HG03571 (cell line): ENCODE results near the gene SLC39A9.
"Not testable (repeated sequence)": the region's sequence is repeated elsewhere in the genome, so short reads cannot be mapped to it uniquely, and the experiment has no call there.

ENCODE experiments used
- ATAC-seq: cut with Tn5 transposase; IDR thresholded peaks from one replicate; pipeline ENCODE4 v1.9.1; 2021; ENCODE audit not compliant: unreplicated experiment

The SLC39A9 gene

DNA sequence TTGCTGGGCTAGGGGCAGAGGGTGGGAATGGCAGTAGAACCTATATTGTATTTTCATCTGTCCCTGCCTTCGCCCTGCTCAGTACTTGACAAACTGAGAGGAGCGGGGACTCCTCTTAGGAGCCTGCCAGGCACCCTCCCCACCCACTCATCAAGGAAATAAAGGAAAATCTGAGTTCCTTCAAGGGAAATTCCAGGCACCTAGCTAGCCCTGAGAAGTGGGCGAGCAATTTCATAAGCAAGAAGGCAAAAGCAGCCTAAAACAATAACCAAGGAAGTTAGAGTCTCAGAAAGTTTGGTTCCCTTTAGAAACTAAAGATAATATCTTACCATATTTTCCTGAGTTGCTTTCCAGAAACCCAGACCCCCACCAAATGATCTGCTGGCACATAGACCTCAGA lies 75.5 kb downstream of the SLC39A9 start:
- no peak for ATAC-seq

DNA sequence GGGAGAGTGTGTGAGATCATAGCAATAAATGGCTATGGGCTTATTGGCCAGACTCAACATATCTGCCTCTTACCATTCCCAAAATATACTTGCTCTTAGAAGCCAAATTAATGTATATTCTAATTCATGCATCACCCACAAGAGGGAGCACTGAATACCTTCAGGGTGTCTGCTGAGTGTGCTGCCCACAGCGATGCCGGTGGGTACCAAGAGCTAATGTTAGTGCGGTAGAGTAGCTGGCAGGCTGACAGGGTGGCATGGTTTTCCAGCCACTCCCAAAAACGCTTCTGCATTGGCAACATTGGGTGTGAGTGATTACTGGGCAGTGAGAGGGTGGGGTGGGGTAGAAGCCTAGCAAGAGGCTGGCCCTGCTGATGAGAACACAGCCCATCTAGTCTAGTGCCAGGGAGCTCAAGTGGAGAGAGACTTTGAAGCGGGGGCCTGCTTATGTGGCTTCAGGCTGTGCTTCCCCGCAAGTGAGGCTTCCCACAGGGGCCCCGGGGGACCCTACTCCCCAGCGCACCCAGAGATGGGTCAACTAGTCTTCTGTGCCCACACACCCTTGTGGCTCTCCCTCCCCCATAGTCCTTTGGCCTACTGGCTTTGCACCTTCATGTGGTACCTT lies 76.8 kb downstream of the SLC39A9 start:
- ATAC-seq = no peak

DNA sequence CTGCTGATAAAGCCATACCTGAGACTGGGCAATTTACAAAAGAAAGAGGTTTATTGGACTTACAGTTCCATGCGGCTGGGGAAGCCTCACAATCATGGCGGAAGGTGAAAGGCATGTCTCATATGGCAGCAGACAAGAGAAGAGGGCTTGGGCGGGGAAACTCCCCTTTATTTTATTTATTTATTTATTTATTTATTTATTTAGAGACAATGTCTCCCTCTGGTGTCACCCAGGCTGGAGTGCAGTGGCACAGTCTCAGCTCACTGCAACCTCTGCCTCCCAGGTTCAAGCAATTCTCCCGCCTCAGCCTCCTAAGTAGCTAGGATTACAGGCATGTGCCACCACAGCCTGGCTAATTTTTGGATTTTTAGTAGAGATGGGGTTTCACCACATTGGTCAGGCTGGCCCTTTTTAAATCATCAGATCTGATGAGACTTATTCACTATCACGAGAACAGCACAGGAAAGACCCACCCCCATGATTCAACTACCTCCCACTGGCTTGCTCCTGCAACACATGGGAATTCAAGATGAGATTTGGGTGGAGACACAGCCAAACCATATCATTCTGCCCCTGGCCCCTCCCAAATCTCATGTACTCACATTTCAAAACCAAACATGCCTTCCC lies 78.4 kb downstream of the SLC39A9 start:
- ATAC-seq = not testable (repeated sequence)

DNA sequence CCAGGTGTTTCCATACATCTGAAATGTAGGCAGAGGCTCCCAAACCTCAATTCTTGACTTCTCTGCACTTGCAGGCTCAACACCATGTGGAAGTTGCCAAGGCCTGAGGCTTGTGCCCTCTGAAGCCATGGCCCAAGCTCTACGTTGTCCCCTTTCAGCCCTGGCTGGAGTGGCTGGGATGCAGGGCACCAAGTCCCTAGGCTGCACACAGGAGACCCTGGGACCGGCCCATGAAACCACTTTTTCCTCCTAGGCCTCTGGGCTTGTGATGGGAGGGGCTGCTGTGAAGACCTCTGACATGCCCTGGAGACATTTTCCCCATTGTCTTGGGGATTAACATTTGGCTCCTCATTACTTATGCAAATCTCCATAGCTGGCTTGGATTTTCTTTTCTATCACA lies 79.6 kb downstream of the SLC39A9 start:
- ATAC-seq = not testable (repeated sequence)

DNA sequence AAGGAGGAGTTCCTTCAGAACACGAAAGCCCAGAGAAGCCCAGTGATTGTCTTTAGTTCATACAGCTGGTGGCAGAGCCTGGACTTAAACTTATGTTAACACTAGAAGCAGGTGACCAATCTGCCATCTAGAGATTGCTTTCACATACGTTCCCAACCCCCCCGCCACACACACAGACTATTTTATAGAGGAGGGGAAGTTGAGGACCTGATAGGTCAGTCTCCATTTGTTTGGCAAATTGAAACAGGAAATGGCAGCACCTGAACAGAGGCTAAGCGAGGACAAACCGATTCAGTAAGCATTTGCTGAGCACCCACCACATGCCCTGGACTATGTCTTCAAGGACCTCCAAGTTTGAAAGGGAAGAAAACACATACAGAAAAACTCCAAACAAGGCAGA lies 81.2 kb downstream of the SLC39A9 start:
- no peak for ATAC-seq

DNA sequence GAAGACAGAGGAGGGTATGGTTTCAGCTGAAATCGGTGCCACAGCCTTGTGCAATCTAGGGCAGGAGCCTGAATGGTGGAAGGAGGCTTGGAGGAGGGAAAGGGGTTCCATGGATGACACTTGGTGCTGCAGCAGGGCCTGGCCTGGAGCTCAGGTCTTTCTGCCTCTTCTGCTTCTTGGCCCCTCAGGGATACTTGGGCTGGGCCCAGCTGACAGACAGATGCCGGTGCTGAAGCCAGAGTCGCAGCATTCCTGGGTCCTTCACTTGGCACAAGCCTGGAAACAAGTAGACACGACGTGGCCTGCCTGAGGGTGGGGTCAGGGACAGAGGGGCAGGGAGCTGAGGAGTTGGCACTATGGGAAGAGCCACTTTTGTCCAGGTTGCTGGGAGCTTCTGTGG lies 81.6 kb downstream of the SLC39A9 start:
- ATAC-seq = no peak

DNA sequence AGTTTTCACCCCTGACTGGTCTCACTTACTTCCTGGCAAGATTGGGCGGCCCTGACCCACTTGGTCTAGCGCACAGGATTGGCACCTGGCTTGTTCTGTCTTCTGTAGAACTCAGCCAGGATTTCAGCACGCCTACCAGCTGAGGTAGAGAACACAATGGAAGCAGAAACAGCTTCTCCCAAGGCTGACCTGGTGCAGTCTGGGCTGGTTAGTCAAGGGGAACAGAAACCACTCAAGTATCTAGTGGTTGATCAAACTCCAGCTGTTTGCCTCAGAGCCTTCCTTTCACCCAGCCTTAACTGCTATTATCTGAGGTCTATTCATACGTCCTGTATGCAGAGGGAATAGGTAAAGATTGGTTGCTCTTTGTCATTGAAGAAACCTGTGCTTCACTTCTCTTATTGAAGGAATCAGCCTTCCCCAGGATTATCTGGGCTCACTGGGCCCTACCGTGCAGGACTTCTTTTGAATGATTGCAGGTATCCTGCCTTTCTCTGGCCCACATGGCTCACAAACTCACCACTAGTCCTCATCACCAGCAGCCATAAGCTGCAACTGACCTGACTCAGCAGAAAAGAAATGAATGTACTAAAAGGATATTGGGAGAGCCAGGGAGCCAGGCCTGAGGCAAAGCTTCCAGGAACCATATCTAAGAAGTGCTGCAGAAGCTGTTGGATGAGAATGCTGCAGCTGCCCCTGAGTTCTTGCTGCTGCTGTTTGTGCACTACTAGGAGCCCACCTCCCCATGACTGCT lies 83.5 kb downstream of the SLC39A9 start:
- ATAC-seq = peak; percentile 85

DNA sequence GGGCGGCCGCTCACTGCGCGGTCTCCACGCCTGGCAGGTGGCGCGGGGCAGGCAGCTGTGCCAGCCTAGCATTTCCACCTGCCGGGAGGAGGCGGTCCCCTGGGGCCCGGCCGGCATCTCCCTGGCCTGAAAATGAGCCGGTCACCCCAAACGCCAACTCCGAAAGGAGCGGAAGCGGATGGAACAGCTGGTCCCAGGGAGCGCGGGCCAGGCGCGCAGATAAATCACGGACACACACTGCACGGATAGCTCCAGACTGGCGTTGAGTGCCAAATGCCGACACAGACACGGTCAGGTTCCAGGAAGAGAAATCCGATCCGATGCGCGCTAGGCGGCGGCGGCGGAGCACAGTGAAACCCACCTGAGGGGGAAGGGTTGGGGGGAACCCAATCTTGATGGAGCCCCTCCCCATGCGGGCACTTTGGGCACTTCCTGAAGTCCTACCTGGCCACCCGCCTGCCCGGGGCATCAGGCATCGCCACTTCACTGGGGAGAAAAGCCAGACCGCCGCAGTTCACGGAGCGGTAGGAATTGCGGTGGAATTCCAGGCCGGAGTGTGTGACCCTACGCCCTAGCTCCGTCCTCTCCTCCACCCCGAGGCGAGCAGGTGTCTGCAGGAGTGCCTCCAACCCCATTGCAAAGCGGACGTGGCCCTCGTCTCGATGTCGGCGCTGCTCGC lies 85.4 kb downstream of the SLC39A9 start:
- ATAC-seq = no peak

DNA sequence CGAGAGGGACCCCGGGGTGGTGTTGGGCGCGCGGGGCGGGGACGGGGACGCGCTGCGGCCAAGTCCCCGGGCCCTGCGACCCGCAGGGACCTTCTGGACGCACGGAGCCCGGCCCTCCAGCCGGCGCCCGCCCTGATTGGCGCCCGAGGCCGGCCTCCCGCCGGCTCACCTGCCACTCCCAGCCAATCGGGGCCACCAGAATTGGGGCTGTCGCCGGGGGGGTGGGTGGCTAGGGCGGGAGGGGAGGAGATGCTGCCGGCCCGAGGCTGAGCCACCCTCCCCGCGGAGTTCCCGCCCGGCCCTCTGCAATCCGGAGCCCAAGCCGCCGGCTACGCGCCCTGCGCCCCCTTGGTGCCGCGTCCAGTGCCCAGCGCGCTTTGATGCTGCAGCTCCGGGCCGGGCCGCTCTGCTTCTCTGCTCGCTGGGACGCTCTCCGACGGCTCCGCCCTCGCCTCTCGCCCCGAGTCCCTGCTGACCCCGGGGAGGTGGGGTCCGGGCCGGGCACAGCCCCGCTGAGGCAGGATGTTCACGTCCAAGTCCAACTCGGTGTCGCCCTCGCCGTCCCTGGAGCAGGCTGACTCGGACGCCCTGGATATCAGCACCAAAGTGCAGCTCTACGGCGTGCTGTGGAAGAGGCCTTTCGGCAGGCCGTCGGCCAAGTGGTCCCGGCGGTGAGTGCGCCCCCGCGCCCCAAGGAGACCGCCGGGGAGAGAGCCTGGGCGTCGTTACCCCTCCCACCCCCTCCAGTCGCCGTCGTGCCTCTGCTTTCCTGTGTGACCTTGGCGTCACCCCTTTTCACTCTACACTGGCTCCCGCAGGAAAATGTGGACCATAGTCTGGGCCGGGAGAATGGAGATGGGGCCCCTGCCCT lies 86.2 kb downstream of the SLC39A9 start, which contains the start of gene PLEKHD1:
Gene PLEKHD1, plus strand, starts transcription at position 285 of the 871 bp plus-strand sequence. Its CDS starts 238 bp downstream, at position 523.
- no peak for ATAC-seq

DNA sequence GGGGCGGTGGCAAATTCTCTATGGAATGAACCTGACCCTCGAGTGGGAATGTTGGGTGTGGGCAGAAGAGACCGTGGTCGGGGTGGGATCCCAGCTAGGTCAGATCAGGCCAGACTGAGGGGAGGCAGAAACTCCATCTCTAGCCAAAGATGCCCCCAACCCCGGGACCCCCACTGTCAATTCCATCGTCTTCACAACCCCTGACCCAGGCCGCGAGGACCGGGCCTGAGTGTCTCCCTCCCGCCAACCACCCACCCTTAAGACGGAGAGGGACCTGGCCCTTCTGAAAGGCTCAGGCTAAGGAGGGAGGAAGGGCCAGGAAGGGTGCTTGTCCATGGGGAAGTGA lies 86.8 kb downstream of the SLC39A9 start:
- no peak for ATAC-seq

DNA sequence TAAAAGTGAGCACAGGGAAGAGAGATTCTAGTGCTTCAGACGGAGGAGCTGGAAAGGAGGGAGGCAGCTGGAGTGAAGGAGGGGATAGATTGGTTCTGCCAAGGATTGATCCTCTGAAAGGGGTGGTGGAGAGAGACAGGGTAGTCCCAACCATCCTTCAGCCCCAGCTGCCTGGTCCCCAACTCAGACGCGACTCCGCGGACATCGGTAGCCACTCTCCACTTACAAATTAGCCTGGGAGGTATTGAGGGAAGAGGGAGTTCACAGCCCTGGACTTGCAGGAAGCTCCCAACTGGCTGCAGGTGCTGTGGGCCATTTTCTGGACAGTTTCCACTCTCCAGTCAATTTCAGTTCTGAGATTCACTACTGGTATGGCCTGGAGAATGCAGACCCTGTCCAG lies 87.2 kb downstream of the SLC39A9 start:
- no peak for ATAC-seq

DNA sequence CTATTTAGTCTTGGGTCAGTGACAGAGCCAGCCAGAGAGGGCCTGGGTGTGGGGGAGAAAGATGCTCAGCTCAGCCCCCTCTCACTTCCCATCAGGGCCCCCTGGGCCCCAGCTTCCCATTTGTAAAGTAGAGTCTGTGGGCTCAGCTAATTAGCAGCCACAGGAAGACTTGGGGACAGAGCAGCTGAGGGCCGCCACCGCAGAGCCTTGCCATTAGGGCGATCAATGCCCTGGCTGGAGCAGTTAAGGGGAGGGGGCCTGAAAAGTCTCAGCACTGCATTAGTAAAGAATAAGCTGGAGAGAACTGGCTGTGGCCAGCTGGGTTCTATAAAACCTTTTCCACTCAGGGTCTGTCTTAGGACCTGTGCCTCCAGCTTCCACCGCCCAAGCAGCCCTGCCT lies 88.7 kb downstream of the SLC39A9 start:
- ATAC-seq = no peak

DNA sequence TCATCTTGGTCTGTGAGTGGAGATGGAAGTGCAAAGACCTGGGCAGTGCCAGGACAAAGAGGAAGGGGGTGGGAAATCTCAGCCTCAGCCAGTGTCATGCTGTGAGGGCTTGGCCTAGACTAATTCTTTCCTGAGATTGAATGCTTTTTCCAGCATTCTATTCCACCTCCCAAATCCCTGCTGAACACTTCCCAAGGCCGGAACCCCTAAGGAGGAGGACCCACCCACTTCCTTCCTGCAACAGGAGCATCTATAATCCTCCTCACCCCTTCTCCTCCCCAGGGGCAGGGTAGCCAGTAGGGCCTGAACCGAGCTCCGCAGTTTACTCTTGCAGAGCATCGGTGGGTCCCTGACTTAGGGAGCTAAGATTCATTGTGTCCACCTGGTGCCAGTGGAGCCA lies 89.3 kb downstream of the SLC39A9 start:
- ATAC-seq = no peak

DNA sequence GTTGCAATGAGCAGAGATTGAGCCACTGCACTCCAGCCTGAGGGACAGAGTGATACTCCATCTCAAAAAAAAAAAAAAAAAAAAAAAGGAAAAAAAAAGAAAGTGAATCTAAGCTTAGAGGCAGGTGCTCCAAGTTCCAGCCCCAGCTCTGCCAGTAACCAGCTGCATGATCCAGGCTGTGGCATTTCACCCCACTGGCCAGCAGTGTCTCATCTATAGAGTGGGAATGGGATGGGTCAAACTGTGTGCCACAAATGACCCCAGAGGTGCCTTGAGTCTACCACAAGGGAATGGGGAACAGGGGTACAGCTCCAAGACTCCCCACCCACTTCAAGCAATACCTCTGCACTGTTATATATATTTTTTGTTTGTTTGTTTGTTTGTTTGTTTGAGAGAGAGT lies 91.0 kb downstream of the SLC39A9 start:
- ATAC-seq = no peak

DNA sequence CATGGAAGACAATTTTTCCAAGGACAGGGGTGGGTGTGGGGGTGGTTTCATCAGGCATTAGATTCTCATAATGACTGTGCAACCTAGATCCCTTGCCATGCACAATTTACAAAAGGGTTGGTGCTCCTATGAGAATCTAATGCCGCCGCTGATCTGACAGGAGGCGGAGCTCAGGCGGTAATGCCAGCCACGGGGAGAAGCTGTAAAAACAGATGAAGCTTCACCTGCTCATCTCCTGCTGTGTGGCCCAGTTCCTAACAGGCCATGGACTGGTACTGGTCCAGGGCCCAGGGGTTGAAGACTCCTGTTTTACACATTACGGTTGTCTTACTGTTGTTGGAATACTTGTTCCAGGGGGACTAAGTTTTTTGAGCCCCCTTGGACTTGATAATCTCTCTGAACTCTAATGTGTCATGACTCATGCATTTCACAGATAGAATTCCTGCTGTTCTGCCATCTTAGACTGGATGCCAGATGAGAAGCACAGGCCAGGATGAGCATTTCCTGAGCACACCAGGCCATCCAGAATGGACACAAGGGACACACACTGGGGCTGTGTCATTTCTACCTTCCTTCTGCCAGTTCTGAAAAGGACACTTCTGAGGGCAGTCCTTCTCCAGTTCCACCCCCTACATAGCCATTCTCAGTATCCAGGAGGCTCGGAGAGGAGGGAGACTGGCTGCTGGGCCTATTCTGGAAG lies 91.9 kb downstream of the SLC39A9 start:
- no peak for ATAC-seq

DNA sequence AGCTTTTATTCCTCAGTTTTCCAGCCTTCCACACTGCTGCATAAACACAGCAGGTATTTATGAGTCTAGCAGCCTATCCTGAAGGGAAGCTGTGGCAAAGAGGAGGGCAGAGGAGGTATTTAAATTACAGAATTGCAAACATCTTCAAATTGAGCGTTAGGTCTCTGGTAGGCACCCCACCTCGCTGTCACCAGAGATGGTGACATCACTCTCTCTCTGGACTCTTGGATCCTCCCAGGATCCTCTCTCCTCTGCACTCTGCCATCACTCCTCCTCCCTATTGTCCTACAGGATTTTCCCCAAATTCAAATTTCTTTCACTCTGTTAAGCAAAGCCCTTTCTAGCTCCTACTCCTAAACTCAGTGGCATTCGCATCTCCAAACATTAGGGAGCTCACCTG lies 92.7 kb downstream of the SLC39A9 start:
- ATAC-seq = no peak

DNA sequence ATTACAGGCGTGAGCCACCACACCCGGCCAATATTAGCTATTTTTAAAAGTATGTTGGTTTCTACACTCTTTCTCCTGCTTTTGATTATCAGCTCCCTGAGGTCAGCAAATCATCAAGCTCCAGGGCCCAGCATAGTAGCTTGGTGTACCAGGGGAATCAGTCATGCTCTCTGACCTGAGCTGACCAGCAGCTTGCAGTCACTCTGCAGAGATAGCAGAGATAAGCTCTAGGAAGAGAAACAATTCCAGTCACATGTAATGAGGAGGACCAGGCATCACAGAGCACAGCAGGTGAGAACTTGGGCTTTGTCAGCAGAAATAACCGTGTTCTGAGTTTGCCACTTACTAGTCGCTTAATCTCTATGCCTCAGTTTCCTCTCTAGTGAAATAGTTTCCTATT lies 94.5 kb downstream of the SLC39A9 start:
- ATAC-seq = no peak

DNA sequence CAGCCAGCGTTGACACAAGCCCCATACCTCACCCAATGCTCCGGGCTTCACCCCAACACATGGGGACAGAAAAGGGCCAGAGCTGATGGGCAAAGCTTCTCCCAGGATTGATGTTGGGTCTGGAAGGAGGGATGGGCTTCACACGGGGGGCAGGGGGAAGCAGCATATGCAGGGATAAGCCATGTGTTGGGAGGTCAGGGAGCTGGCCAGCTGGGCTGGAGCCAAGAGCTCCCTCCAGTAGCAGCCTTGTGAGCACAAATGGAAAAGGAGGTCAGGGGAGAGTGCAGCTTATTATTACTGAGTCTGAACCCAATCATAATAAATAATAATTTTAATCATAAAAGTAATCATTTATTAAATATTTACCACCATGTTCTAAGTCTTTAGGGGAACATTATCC lies 95.3 kb downstream of the SLC39A9 start:
- no peak for ATAC-seq

DNA sequence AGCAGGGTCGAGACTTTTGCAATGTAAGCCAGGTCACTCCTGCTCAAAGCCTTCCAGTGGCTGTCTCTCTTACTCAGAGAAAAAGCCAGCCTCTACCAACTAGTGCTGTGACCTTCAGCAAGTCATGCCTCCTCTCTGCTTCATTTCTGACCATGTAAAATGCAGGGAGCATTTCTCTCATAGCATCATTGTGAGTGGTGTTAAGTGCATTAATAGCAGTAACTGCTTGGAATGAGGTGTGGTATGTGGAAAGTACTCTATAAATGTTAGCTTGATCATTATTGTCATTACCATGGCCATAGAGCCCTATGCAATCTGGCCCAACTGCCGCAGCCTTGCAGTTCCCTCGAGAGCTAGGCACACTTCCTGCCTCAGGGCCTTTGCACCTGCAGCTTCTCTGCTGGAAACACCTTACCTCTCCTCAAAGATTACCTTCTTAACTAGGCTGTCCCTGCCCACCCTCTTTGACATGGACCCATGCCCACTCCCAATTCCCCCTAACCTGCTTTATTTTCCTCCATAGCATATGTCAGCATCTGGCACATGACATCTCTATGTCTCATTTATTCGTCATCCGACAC lies 96.9 kb downstream of the SLC39A9 start:
- no peak for ATAC-seq

DNA sequence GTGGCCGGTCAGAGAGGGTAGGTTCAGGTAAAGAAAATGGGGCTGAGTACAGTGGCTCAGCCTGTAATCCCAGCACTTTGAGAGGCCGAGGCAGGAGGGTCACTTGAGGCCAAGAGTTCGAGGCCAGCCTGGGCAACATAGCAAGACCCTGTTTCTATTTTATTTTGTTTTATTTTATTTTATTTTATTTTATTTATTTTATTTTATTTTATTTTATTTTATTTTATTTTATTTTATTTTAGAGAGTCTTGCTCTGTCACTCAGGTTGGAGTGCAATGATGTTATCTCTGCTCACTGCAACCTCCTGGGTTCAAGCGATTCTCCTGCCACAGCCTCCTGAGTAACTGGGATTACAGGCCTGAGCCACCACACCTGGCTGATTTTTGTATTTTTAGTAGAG lies 99.4 kb downstream of the SLC39A9 start:
- not testable (repeated sequence) for ATAC-seq
